ENCODE data around the gene KCNN1.

DNA sequence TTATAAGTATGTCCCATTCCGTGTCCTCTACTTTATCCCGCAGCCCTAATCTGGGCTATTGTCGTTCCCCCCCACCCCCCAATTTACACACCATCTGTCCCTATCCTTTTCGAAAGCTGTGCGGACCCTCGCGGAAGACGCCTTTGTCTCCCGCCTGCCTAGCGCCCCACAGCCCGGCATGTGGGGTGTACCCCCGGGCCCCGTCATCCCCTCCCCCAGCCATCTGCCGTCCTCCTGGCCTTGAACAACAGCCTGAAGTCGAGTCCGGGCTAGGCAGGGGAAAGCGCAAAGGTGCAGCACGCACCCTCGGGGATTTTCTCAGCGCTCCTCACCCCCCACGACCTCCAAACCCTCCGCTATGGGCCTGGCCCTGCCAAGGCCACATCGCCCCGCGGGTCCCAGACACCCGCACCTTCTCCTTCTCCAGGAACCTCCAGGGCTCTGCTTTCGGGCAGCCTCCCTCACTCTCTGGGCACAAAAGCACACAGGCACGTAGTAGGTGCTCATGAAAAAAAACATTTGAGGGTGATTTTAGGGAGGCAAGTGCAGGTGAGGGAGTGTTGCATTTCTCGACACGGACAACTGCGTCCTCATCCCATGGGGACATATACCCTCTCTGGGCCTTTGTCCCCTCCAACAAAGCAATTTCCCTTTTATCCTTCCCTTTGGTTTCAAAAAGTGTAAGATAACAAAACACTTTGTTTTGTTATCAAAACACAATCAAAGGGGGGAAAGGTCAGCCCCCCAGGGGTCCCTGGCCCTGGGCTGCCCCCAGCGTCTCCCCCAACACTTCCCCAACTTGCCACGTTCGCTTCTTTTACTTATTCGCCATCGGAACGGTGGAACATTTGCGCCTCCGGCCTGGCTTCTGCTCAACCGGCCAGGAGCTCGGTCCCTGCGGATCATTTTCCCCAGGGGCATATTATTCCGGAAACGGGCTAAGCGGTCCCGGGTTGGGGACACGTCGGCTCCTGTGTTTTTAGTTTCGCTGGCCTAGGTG lies 17.7 kb upstream of the KCNN1 start:
- TF ChIP-seq POLR2AphosphoS5 (IDR thresholded peaks at IDR 0.05) = no peak
- TF ChIP-seq EZH2 (IDR thresholded peaks at IDR 0.05; ENCODE audit: borderline replicate concordance, insufficient read depth, low read length, poor library complexity, severe bottlenecking) = no peak
- TF ChIP-seq, protein P1, sequence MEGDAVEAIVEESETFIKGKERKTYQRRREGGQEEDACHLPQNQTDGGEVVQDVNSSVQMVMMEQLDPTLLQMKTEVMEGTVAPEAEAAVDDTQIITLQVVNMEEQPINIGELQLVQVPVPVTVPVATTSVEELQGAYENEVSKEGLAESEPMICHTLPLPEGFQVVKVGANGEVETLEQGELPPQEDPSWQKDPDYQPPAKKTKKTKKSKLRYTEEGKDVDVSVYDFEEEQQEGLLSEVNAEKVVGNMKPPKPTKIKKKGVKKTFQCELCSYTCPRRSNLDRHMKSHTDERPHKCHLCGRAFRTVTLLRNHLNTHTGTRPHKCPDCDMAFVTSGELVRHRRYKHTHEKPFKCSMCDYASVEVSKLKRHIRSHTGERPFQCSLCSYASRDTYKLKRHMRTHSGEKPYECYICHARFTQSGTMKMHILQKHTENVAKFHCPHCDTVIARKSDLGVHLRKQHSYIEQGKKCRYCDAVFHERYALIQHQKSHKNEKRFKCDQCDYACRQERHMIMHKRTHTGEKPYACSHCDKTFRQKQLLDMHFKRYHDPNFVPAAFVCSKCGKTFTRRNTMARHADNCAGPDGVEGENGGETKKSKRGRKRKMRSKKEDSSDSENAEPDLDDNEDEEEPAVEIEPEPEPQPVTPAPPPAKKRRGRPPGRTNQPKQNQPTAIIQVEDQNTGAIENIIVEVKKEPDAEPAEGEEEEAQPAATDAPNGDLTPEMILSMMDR (IDR thresholded peaks at IDR 0.05; ENCODE audit: poor library complexity, severe bottlenecking) = no peak
- no peak for TF ChIP-seq TAF1 (IDR thresholded peaks at IDR 0.05; ENCODE audit: low read depth)
- TF ChIP-seq RAD21 (conservative IDR thresholded peaks at IDR 0.05) = no peak

Measured in neural cell (in vitro differentiated cells).